Activated CD8-positive, alpha-beta T cell treated with anti-CD3 and anti-CD28 coated beads for 36 hours (primary cell): ENCODE measurements around the gene ABITRAM. TPM values are rescaled to one million over a fixed set of nuclear protein-coding genes. Genes with fewer than 3 reads are reported as not detected.

Experiments used
- ATAC-seq: fragments of 200-7000 bp; cut with Tn5 transposase; one replicate; pipeline ENCODE4 v1.10.0; 2021; ENCODE audit warnings: mild to moderate bottlenecking, moderate library complexity
- CTCF ChIA-PET: fragments of 350-600 bp; sonication (Branson Sonifier 250); formaldehyde crosslinking; loops from one replicate; lab custom pipeline; 2021; ENCODE audit warnings: antibody characterized with exemption; lab: Charles Lee
- POLR2A ChIA-PET: fragments of 350-600 bp; sonication (Branson Sonifier 250); formaldehyde crosslinking; loops from one replicate; lab custom pipeline; 2021; ENCODE audit warnings: antibody characterized with exemption; lab: Charles Lee
- DNase-seq: peaks from one replicate; pipeline ENCODE4 v3.0.0-alpha.2; 2020
- H3K27ac Mint-ChIP-seq: one replicate; pipeline ENCODE4 v1.8.0; 2021; ENCODE audit warnings: mild to moderate bottlenecking, mixed read lengths
- H3K27me3 Mint-ChIP-seq: one replicate; pipeline ENCODE4 v1.8.0; 2021; ENCODE audit warnings: mixed read lengths
- H3K36me3 Mint-ChIP-seq: one replicate; pipeline ENCODE4 v1.8.0; 2021; ENCODE audit warnings: low read depth, mixed read lengths
- H3K4me1 Mint-ChIP-seq: one replicate; pipeline ENCODE4 v1.8.0; 2021; ENCODE audit warnings: low read depth, mixed read lengths
- H3K4me3 Mint-ChIP-seq: one replicate; pipeline ENCODE4 v1.8.0; 2021; ENCODE audit warnings: mild to moderate bottlenecking, moderate library complexity, mixed read lengths
- H3K9me3 Mint-ChIP-seq: one replicate; pipeline ENCODE4 v1.8.0; 2021; ENCODE audit warnings: mixed read lengths
- intact Hi-C: fragments of 100-400 bp; cut with micrococcal nuclease; formaldehyde crosslinking; loops from one replicate; pipeline ENCODE4 v1.10.0; 2022
- total RNA-seq, 2 experiments: library from RNA; stranded (reverse); gene quantifications; one replicate each; pipeline ENCODE4 v1.2.3, GENCODE V29; 2021
- TF ChIP-seq, protein P1 (sequence below): fragments of 200-600 bp; IDR thresholded peaks from one replicate; pipeline ENCODE4 v1.8.0; 2022; ENCODE audit warnings: antibody characterized with exemption, mild to moderate bottlenecking

Gene ABITRAM
- total RNA-seq, 2 experiments from 2014 or later = 7.9 to 8.9 TPM

DNA sequence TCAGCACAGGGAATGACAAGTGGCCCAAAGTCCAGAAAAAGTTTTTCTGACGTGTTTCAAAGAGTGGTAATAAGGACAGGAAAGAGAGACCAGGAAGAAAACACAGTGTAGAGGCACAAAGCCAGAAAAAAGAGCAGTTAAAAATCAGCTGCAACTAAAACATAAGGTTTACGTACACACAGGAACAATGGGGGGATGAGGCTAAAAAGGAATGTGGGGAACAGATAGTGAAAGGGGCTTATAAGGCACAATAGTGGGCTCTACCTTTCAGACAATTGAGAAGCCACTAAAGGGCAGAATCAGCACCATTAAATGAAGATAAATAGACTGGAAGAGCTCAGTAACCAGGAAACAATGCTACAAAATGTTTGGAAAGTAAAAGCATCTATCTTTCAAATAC, 5.8 kb upstream of the ABITRAM start:
- H3K36me3 Mint-ChIP-seq = peaks cover 48% of the 10 kb centered on the region
- ChIA-PET CTCF (interaction anchor here (1.1 kb wide), 1 partner anchor 166 kb away, joined by 3 read pairs; no protein-coding TSS in a partner anchor), POLR2A (no interaction called here)
- no peak overlapping the region for H3K27ac Mint-ChIP-seq
- peaks cover 16% of the 10 kb centered on the region for H3K4me1 Mint-ChIP-seq
- ATAC-seq = no peak
- no peak overlapping the region for H3K4me3 Mint-ChIP-seq
- H3K27me3 Mint-ChIP-seq = no peaks in the 10 kb centered on the region
- H3K9me3 Mint-ChIP-seq = no peaks in the 10 kb centered on the region
- intact Hi-C loops = no loop called here
- TF ChIP-seq, protein P1, sequence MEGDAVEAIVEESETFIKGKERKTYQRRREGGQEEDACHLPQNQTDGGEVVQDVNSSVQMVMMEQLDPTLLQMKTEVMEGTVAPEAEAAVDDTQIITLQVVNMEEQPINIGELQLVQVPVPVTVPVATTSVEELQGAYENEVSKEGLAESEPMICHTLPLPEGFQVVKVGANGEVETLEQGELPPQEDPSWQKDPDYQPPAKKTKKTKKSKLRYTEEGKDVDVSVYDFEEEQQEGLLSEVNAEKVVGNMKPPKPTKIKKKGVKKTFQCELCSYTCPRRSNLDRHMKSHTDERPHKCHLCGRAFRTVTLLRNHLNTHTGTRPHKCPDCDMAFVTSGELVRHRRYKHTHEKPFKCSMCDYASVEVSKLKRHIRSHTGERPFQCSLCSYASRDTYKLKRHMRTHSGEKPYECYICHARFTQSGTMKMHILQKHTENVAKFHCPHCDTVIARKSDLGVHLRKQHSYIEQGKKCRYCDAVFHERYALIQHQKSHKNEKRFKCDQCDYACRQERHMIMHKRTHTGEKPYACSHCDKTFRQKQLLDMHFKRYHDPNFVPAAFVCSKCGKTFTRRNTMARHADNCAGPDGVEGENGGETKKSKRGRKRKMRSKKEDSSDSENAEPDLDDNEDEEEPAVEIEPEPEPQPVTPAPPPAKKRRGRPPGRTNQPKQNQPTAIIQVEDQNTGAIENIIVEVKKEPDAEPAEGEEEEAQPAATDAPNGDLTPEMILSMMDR = no peak
- no peak for DNase-seq

DNA sequence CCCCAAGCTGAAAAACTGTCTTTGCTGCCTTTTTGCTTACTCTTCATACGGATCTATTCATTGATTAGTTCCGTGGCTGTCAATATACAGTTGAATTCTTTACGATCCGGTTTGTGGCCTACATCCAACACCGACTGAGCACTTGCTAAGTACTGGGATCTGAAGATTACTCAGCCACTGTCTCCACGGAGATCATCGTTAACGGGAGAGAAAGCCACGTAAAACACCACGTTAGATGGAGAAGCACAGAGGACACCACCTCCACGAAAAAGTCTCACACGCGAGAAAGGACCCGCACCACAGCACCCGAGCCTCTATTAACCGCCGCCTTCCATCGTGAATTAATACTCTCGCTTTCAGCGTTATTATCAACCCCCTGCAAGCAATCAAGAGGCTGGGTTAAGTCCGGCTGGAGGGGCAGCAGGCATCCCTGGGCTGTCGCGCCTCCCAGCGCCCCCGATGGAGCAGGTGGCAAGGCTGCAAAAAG, 926 bp upstream of the ABITRAM start:
- TF ChIP-seq, protein P1 = no peak
- ATAC-seq = no peak
- H3K27ac Mint-ChIP-seq = peak overlapping the region; percentile 96
- peaks cover 24% of the 10 kb centered on the region for H3K4me1 Mint-ChIP-seq
- peak overlapping the region; percentile 87 for H3K4me3 Mint-ChIP-seq
- intact Hi-C loops = no loop called here
- no peaks in the 10 kb centered on the region for H3K9me3 Mint-ChIP-seq
- POLR2A ChIA-PET = interaction anchor here (1.6 kb wide), 1 partner anchor 9 kb away, joined by 5 read pairs; no protein-coding TSS in a partner anchor
- H3K27me3 Mint-ChIP-seq = no peaks in the 10 kb centered on the region
- peaks cover 10% of the 10 kb centered on the region for H3K36me3 Mint-ChIP-seq
- DNase-seq = no peak
- CTCF ChIA-PET = no interaction called here

DNA sequence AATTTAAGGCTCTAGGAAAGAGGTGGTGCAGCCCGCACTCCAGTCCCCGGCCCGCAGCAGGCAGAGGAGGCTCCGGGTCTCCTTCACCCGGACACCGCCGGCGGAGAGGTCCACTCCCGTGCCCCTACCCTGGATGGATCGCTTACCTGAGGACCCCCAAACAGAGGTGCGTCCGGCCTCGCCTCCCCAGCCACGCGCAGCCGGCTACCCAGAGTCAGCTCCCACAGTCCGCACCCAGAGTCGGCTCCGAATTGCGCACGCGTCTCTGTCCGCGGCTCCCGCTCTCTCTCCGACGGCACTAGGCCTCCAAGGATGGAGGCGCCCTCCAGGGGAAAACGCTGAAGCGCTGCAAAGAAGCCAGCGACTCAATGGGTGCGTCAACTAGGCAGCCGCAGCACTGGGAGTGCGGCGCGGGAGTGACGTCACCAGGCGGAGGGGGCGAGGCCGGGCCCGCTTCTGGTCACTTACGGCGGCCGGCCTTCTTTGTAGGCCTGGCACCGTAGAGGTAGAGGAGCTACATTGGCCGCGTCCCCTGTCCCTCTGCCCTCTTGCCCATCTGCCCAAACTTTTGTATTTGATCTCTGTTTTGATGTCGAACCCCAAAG, 380 bp upstream of the ABITRAM start, which contains the start of gene ELP1:
TSS of gene ELP1 (minus strand) at position 407 of the 605 bp plus-strand sequence. CDS start 2,978 bp downstream, outside the sequence.
- H3K36me3 Mint-ChIP-seq = peaks cover 6% of the 10 kb centered on the region
- H3K9me3 Mint-ChIP-seq = no peaks in the 10 kb centered on the region
- peak; percentile 94 for DNase-seq
- ChIA-PET CTCF (interaction anchor here (0.9 kb wide), 1 partner anchor 48 kb away, joined by 3 read pairs; no protein-coding TSS in a partner anchor), POLR2A (interaction anchor here (1.6 kb wide), 1 partner anchor 9 kb away, joined by 5 read pairs; no protein-coding TSS in a partner anchor)
- peak within 1 kb of the TSS; percentile 96 for H3K27ac Mint-ChIP-seq
- peak within 1 kb of the TSS; percentile 87 for H3K4me3 Mint-ChIP-seq
- H3K4me1 Mint-ChIP-seq = peaks cover 24% of the 10 kb centered on the region
- no peaks in the 10 kb centered on the region for H3K27me3 Mint-ChIP-seq
- intact Hi-C loops = no loop called here
- TF ChIP-seq, protein P1 = no peak
- ATAC-seq = peak; percentile 88

DNA sequence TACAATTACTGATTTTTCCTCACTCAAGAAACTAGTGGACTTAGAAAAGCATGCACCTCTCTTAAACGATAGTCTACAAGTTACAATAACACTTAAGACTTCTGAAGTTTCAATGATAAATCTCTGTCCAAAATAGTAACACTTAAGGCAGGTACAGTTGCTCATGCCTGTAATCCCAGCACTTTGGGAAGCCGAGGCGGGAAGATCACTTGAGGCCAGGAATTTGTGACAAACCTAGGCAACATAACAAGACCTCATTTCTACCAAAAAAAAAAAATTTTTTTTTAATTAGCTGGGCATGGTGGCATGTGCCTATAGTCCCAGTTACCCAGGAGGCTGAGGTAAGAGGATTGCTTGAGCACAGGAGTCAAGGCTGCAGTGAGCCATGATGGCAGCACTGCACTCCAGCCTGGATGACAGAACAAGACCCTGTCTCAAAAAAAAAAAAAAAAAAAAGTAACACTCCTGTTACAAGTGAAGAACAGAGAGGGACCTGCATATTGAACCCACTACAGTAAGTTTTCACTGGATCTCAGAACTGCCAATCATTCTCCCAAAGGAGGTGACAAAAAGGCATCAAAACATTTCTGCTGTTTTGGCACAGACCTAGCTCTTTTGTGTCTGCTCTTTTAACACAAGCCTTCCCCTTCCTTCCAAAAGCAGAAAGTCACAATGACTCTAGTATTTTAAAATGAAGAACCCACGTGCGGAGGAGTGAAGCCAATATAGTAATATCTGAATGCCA, 3.5 kb downstream of the ABITRAM start:
- peaks cover 10% of the 10 kb centered on the region for H3K4me1 Mint-ChIP-seq
- no peaks in the 10 kb centered on the region for H3K27me3 Mint-ChIP-seq
- H3K36me3 Mint-ChIP-seq = peaks cover 3% of the 10 kb centered on the region
- intact Hi-C loops = no loop called here
- H3K27ac Mint-ChIP-seq = no peak overlapping the region
- DNase-seq = no peak
- POLR2A ChIA-PET = no interaction called here
- no peak overlapping the region for H3K4me3 Mint-ChIP-seq
- no peak for ATAC-seq
- CTCF ChIA-PET = no interaction called here
- TF ChIP-seq, protein P1 = no peak
- no peaks in the 10 kb centered on the region for H3K9me3 Mint-ChIP-seq

DNA sequence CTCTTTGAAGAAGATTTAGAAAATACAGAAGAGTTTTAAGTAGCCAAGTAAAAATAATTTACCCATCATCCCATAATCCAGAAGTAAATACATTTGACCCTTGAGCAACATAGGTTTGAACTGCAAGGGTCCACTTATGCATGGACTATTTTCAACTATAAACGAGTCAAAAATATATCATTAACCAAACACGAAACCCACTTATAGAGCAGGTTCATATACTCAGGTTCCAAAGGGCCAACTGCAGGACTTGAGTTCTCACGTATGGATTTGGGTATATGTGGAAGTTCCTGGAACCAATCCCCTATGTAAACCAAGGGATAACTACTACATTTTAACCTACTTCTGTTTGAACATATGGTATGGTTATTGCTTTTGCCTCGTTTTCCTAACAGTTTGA, 5.8 kb downstream of the ABITRAM start:
- H3K4me1 Mint-ChIP-seq = peaks cover 7% of the 10 kb centered on the region
- peaks cover 1% of the 10 kb centered on the region for H3K36me3 Mint-ChIP-seq
- TF ChIP-seq, protein P1 = no peak
- H3K9me3 Mint-ChIP-seq = no peaks in the 10 kb centered on the region
- intact Hi-C loops = no loop called here
- ATAC-seq (no peak), DNase-seq (no peak)
- POLR2A ChIA-PET = no interaction called here
- no peak overlapping the region for H3K4me3 Mint-ChIP-seq
- H3K27ac Mint-ChIP-seq = no peak overlapping the region
- no peaks in the 10 kb centered on the region for H3K27me3 Mint-ChIP-seq
- CTCF ChIA-PET = no interaction called here
